ENCODE measurements around the gene OR5M8.

- no peak for TF ChIP-seq POLR2AphosphoS5 (IDR thresholded peaks at IDR 0.05; ENCODE audit: insufficient read depth in 1 of 2, low read depth in 1 of 2)
- no peak for TF ChIP-seq CTCF (IDR thresholded peaks at IDR 0.05)
- no peak for TF ChIP-seq POLR2A (IDR thresholded peaks at IDR 0.05)
These were observed 22.1 kb upstream of the OR5M8 start for GRCh38 chr11:56513280-56513679.

All from vagina (tissue), 2 donors.